Activated naive CD8-positive, alpha-beta T cell (primary cell): ENCODE measurements around the gene CAPZA1.
"Not testable (repeated sequence)": the region's sequence is repeated elsewhere in the genome, so short reads cannot be mapped to it uniquely, and the experiment has no call there.

ENCODE experiments used
- H3K27ac Mint-ChIP-seq: one replicate; pipeline ENCODE4 v1.8.0; 2021; ENCODE audit warnings: mixed read lengths
- H3K27me3 Mint-ChIP-seq: one replicate; pipeline ENCODE4 v1.8.0; 2021; ENCODE audit warnings: mixed read lengths
- H3K36me3 Mint-ChIP-seq: one replicate; pipeline ENCODE4 v1.8.0; 2021; ENCODE audit warnings: mixed read lengths
- H3K4me1 Mint-ChIP-seq: one replicate; pipeline ENCODE4 v1.8.0; 2021; ENCODE audit warnings: low read depth, mixed read lengths
- H3K4me3 Mint-ChIP-seq: one replicate; pipeline ENCODE4 v1.8.0; 2021; ENCODE audit warnings: mild to moderate bottlenecking, mixed read lengths
- H3K9me3 Mint-ChIP-seq: one replicate; pipeline ENCODE4 v1.8.0; 2021; ENCODE audit warnings: low read depth, mixed read lengths

CAPZA1 gene

DNA sequence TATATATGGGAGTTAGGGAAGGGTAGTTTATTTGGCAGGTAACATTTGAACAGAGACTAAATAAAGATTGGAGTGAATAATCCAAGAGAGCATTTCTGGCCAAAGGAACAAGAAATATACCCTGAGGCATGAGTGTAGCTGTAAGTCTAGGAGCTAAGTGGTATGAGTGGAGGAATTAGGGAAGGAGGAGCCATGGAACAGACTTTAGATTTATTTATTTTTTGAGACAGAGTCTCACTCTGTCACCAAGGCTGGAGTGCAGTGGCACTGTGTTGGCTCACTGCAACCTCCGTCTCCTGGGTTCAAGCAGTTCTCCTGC lies 18.4 kb downstream of the CAPZA1 start:
- H3K9me3 Mint-ChIP-seq = no peaks in the 10 kb centered on the region
- no peak overlapping the region for H3K4me3 Mint-ChIP-seq
- peaks cover 49% of the 10 kb centered on the region for H3K4me1 Mint-ChIP-seq
- no peaks in the 10 kb centered on the region for H3K27me3 Mint-ChIP-seq
- peaks cover 5% of the 10 kb centered on the region for H3K36me3 Mint-ChIP-seq
- no peak overlapping the region for H3K27ac Mint-ChIP-seq

DNA sequence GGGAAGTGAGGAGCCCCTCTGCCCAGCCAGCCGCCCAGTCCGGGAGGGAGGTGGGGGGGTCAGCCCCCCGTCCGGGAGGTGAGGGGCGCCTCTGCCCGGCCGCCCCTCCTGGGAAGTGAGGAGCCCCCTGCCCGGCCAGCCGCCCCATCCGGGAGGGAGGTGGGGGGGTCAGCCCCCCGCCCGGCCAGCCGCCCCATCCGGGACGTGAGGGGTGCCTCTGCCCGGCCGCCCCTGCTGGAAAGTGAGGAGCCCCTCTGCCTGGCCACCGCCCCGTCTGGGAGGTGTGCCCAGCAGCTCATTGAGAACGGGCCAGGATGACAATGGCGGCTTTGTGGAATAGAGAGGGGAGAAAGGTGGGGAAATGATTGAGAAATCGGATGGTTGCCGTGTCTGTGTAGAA lies 20.8 kb downstream of the CAPZA1 start:
- H3K36me3 Mint-ChIP-seq, H3K4me3 Mint-ChIP-seq: not testable (repeated sequence)
- H3K4me1 Mint-ChIP-seq = peaks cover 43% of the 10 kb centered on the region

DNA sequence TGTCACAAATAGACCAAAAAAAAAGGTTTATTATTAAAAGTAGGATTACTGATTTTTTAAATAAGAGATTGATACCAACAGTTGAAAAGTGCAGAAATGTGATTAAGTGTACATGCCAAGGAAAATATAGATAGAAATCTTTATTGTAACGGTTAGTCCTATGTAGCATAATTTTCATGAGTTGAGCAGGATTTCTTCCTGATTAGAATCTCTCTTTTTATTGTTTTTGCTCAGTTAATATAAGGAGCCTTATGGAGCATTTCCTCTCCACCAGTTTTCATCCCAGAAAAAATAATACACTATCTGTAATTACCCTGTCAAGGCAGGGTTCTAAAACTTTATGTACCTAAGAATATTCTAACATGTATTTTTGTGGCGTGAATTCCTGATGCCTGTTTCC lies 23.4 kb downstream of the CAPZA1 start:
- Mint-ChIP-seq H3K36me3 (peaks cover 7% of the 10 kb centered on the region), H3K4me1 (peaks cover 42% of the 10 kb centered on the region), H3K4me3 (no peak overlapping the region), H3K27ac (peak overlapping the region; percentile 66), H3K27me3 (no peaks in the 10 kb centered on the region), H3K9me3 (no peaks in the 10 kb centered on the region)

More for the DNA sequence above, 20.8 kb downstream of the CAPZA1 start:
- not testable (repeated sequence) for H3K27me3 Mint-ChIP-seq, H3K9me3 Mint-ChIP-seq, H3K27ac Mint-ChIP-seq

DNA sequence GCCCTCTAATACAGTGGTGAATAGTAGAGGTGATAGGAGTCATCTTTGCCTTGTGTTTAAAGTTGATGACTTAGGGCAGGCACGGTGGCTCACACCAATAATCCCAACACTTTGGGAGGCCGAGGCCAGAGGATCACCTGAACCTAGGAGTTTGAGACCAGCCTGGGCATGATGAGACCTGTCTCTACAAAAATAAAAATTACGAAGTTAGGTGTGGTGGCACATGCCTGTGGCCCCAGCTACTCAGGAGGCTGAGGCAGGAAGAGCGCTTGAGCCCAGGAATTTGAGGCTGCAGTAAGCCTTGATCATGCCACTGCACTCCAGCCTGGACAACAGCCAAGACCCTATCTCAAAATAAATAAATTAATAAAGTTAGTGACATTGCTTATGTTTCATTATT lies 26.6 kb downstream of the CAPZA1 start:
- H3K4me1 Mint-ChIP-seq = peaks cover 39% of the 10 kb centered on the region
- H3K36me3 Mint-ChIP-seq = peaks cover 9% of the 10 kb centered on the region
- no peak overlapping the region for H3K27ac Mint-ChIP-seq
- H3K27me3 Mint-ChIP-seq = no peaks in the 10 kb centered on the region
- H3K4me3 Mint-ChIP-seq = no peak overlapping the region
- H3K9me3 Mint-ChIP-seq = no peaks in the 10 kb centered on the region

DNA sequence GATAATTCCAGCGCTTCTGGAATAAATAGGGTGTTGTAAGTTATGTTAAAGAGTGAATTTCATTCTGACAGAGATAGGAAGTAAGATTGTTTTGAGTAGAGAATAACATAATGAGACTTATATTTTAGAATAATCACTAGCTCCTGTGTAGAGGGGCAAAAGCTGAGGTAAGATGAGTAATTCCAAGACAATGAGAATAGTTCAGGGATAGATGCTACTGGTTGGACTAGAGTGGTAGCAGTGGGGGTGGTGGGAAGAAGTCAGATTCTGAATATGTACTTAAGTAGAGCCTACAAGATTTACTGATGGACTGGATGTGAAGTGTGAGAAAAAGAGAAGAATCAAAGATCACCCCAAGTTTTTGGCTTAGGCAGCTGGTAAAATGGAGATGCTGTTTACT lies 31.6 kb downstream of the CAPZA1 start:
- H3K27ac Mint-ChIP-seq = peak overlapping the region; percentile 64
- H3K36me3 Mint-ChIP-seq = peaks cover 10% of the 10 kb centered on the region
- H3K27me3 Mint-ChIP-seq = no peaks in the 10 kb centered on the region
- no peaks in the 10 kb centered on the region for H3K9me3 Mint-ChIP-seq
- H3K4me3 Mint-ChIP-seq = no peak overlapping the region
- H3K4me1 Mint-ChIP-seq = peaks cover 16% of the 10 kb centered on the region

DNA sequence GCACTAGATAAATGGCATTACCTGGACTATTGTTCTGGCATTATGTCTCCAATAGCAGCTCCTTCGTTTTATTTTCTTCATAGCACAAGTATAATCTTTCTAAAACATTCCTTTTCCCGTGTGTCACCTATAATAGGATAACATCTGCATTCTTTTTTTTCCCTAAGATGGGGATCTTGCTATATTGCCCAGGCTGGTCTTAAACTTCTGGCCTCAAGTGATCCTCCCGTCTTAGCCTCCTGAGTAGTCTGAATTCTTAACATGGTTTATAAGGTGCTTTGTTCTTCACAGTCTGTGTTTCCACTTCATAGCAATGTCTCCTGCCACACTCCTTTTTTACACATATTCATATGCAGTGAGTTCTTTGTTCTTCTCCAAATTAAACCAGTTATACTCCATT lies 46.2 kb downstream of the CAPZA1 start:
- Mint-ChIP-seq H3K9me3 (no peaks in the 10 kb centered on the region), H3K27me3 (no peaks in the 10 kb centered on the region), H3K27ac (peak overlapping the region; percentile 72), H3K36me3 (peaks cover 19% of the 10 kb centered on the region), H3K4me3 (no peak overlapping the region), H3K4me1 (peaks cover 24% of the 10 kb centered on the region)

DNA sequence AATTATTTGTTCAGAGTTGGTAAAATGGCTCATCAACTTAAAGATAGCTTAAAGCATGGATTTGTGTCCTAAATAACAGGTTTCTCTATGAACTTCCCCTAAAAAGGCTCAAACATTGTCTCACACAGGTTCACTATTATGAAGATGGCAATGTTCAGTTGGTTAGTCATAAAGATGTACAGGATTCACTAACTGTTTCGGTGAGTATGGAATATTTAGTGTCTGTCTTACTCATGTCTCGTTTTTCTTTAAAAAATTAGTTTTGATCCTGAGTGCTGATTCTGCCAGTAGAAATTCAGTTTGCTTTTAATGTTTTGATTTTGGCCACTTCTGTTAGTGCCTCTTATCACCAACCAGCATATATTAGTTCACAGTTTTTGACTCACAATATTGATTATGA lies 47.3 kb downstream of the CAPZA1 start:
- H3K4me3 Mint-ChIP-seq = no peak overlapping the region
- no peaks in the 10 kb centered on the region for H3K9me3 Mint-ChIP-seq
- peaks cover 19% of the 10 kb centered on the region for H3K36me3 Mint-ChIP-seq
- H3K27me3 Mint-ChIP-seq = no peaks in the 10 kb centered on the region
- H3K27ac Mint-ChIP-seq = peak overlapping the region; percentile 80
- peaks cover 28% of the 10 kb centered on the region for H3K4me1 Mint-ChIP-seq

DNA sequence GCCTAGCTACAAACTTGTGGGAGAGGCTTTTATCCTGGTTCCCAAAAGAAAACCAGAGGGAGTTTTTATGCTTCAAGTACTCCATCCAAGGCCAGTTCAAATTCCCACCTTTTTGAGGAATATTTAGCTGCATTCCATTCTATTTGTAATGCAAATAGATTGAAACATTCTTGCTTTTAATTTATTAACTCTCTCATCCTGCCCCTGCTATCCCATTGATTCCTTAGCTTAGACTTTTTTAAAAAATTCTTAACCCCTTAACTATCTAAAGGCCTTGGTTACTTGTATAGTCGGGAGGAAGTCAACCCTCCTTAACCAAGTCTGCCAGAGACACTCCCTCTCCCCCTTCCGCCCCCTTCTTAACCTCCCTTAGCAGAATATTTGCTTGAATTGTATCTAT lies 52.4 kb downstream of the CAPZA1 start:
- peak overlapping the region; percentile 42 for H3K27ac Mint-ChIP-seq
- no peak overlapping the region for H3K4me3 Mint-ChIP-seq
- peaks cover 56% of the 10 kb centered on the region for H3K4me1 Mint-ChIP-seq
- no peaks in the 10 kb centered on the region for H3K9me3 Mint-ChIP-seq
- H3K36me3 Mint-ChIP-seq = peaks cover 13% of the 10 kb centered on the region
- no peaks in the 10 kb centered on the region for H3K27me3 Mint-ChIP-seq

DNA sequence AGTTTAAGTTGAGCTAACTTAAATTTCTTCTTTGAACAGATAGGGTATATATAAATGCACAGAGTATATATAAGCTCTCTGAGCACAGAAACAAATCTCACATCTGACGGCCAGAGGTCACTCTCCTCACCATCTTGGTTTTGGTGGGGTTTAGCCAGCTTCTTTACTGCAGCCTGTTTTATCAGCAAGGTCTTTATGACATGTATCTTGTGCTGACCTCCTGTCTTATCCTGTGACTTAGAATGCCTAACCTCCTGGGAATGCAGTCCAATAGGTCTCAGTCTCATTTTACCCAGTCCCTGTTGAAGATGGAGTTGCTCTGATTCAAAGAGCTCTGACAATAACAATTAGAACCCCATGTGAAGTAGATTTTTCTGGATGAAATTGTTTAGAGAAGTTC lies 53.2 kb downstream of the CAPZA1 start:
- peaks cover 10% of the 10 kb centered on the region for H3K36me3 Mint-ChIP-seq
- H3K27ac Mint-ChIP-seq = peak overlapping the region; percentile 25
- peaks cover 57% of the 10 kb centered on the region for H3K4me1 Mint-ChIP-seq
- peak overlapping the region; percentile 41 for H3K4me3 Mint-ChIP-seq
- no peaks in the 10 kb centered on the region for H3K9me3 Mint-ChIP-seq
- no peaks in the 10 kb centered on the region for H3K27me3 Mint-ChIP-seq

DNA sequence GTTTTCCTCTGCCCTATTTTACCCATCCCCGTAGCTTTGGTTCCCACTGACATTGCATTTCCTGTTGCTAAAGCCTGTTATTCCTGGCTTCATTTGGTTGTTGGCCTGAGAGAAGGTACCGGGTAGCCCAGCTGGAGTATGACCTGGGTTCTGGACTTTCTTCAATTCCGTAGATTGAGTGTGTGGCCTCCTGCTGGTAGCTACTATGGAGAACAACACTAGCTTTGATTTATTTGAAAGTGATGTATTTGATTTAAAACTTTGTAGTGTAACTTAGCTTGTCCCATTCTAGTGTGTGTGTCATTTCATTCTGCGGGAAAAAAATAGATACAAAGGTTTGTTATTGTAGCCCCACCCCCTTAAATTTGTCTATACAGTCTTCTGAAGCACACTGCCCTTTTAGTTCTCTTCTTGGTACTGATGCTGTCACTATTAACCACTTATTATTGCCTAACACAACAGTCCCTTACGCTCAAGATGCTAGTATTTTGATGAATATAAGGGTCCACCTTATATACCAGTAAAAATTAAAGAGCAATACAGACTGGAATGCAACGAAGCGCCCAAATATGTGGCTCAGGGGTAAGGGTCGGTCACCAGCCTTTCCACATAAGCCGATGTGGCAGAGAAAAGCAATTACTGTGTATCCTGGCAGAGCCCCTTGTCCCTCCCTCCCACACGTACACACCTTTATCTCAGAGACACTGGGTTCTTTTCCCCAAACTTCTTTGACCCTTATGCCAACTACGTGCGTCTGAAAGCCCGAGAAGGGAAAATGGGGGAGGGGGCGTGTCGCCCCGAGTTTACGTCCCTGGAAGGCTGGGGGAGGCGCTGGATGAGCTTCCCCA lies 54.2 kb downstream of the CAPZA1 start:
- H3K27me3 Mint-ChIP-seq = no peaks in the 10 kb centered on the region
- H3K4me1 Mint-ChIP-seq = peaks cover 55% of the 10 kb centered on the region
- peak overlapping the region; percentile 84 for H3K27ac Mint-ChIP-seq
- H3K36me3 Mint-ChIP-seq = peaks cover 6% of the 10 kb centered on the region
- H3K9me3 Mint-ChIP-seq = no peaks in the 10 kb centered on the region
- H3K4me3 Mint-ChIP-seq = peak overlapping the region; percentile 92

DNA sequence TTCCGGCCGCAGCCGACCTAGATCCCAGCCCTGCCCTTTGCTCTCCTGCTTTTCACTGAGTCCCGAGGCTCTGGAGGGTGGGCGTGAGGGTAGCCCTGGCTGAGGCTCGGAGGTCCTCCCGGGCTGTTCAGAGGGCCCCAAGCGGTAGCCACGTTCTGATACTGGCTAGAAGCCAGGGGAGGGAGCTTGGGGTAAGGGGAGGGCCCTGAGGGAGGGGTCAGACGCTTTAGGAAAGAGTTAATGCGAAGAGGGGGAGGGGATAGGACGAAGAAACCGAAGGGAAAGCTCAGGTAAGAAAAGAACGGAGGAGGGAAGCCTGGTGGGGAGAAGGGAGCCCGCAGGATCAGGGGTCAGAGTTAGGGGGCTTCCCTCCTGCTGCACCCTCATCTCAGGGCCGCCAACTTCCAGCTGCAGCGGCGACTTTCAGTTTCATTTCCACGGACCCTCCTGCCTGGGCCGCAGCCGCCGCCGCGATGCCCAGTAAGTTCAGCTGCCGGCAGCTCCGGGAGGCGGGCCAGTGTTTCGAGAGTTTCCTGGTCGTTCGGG lies 54.9 kb downstream of the CAPZA1 start, which contains the start of gene MOV10:
TSS of gene MOV10 (plus strand) at position 220 of the 546 bp plus-strand sequence. CDS start at position 474, 254 bp downstream.
- Mint-ChIP-seq H3K27ac (peak within 1 kb of the TSS; percentile 84), H3K27me3 (no peaks in the 10 kb centered on the region), H3K4me3 (peak within 1 kb of the TSS; percentile 92), H3K4me1 (peaks cover 55% of the 10 kb centered on the region), H3K36me3 (peaks cover 6% of the 10 kb centered on the region), H3K9me3 (no peaks in the 10 kb centered on the region)

DNA sequence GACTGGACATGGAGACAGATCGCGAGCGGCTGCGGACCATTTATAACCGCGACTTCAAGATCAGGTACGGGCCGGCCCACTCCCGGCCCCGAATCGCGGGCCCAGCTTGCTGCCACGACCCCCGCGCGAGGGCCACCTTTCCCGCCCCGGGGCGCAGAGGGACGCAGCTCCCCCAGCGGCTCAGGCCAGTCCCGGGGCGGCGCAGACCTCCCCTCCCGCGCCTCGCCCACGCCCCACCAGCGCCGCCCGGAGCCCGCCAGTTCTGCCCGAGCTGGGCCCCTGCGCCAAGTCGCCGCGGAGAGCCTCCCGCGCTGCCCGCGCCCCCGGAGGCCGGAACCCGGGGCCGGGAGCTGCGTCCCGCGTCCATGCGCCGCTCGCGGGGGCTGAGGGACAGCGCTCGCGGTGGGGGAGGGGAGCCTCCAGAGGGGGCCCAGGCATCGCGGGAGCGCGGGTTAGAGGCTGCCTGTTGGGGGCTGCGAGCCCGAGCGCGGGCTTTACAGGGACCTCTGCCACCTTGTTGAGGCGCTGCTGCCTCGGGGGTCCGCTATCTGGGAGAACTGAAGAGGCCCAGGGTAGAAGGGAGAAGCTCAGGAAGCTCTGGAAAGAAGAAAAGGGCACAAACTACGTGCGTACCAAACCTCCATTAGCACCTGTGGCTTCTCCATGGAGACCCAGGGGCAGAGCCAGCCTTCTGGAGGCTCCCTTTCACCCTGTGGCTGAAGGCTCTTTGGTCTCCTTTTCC lies 55.5 kb downstream of the CAPZA1 start:
- peaks cover 9% of the 10 kb centered on the region for H3K36me3 Mint-ChIP-seq
- peaks cover 58% of the 10 kb centered on the region for H3K4me1 Mint-ChIP-seq
- no peaks in the 10 kb centered on the region for H3K9me3 Mint-ChIP-seq
- peak overlapping the region; percentile 84 for H3K27ac Mint-ChIP-seq
- H3K4me3 Mint-ChIP-seq = peak overlapping the region; percentile 92
- no peaks in the 10 kb centered on the region for H3K27me3 Mint-ChIP-seq

DNA sequence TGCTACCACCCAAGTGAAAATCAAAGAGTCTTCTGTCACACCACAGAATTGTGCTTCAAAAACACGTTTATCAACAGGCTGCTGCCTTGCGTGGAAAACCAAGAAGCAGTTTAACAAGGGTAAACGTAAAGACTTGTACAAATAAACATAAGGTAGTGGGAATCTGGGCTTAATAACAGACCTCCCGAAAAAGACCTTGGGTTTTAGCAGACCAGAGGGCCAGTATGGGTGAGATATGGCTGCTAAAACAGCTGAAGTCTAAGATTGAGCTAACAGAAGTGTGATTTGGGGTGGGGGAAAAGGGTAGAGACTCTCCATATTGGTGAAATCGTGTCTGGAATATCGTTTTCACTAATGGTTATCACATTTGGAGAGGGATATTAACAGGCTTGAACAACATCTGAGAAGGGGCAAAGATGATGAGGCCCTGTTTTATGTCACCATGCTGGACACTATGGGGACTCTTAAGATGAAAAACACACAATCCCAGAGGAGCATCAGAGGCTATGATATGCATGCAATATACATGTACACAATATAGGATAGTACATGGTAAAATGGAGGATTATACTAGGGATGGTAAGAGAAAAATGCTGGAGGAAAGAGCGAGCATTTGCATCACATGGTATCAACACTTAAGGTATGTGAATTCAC lies 56.2 kb downstream of the CAPZA1 start:
- Mint-ChIP-seq H3K9me3 (no peaks in the 10 kb centered on the region), H3K27ac (peak overlapping the region; percentile 46), H3K36me3 (peaks cover 11% of the 10 kb centered on the region), H3K4me1 (peaks cover 58% of the 10 kb centered on the region), H3K27me3 (no peaks in the 10 kb centered on the region), H3K4me3 (peak overlapping the region; percentile 82)

DNA sequence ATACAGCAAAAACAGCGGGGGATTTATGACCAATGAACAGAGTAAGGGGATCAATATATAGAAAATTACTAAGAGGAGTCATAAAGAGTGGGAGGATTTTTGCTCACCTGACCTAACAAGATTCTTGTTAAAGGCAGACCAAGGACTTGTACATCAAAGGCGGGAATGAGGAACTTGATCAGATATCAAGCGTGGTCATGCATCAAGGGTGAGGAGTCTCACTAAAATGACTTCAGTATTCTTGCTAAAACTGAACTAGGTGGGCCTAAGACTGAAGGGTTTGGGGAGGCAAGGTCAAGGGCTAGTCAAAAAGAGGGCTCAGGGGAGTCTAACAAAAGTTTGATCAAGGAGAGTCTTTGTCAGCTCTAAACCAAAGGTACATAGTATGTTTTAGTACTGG lies 56.9 kb downstream of the CAPZA1 start:
- H3K4me1 Mint-ChIP-seq = peaks cover 55% of the 10 kb centered on the region
- peaks cover 12% of the 10 kb centered on the region for H3K36me3 Mint-ChIP-seq
- H3K27me3 Mint-ChIP-seq = no peaks in the 10 kb centered on the region
- peak overlapping the region; percentile 82 for H3K4me3 Mint-ChIP-seq
- H3K27ac Mint-ChIP-seq = no peak overlapping the region
- H3K9me3 Mint-ChIP-seq = no peaks in the 10 kb centered on the region

DNA sequence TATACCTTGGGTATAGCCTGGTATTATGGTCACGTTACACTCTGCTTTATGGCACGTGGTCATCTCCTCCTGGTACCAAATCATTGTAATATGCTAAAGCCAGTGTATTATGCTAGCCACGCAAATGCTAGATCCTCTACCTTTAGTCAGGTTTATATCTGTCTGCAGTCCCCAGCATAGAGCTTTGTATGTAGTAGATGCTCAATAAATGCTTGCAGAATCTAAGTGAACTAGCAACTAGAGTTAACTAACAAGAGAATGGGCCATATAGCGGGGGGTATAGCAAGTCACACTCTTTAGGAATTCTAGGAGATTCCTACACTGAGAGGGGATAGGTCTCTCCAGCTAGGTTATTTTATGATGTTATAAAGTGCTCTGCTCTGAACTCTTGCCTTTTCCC lies 57.9 kb downstream of the CAPZA1 start:
- Mint-ChIP-seq H3K9me3 (no peaks in the 10 kb centered on the region), H3K4me3 (no peak overlapping the region), H3K27ac (no peak overlapping the region), H3K36me3 (peaks cover 12% of the 10 kb centered on the region), H3K4me1 (peaks cover 54% of the 10 kb centered on the region), H3K27me3 (no peaks in the 10 kb centered on the region)
